ENCODE measurements around the gene CALCR.

Gene CALCR

DNA sequence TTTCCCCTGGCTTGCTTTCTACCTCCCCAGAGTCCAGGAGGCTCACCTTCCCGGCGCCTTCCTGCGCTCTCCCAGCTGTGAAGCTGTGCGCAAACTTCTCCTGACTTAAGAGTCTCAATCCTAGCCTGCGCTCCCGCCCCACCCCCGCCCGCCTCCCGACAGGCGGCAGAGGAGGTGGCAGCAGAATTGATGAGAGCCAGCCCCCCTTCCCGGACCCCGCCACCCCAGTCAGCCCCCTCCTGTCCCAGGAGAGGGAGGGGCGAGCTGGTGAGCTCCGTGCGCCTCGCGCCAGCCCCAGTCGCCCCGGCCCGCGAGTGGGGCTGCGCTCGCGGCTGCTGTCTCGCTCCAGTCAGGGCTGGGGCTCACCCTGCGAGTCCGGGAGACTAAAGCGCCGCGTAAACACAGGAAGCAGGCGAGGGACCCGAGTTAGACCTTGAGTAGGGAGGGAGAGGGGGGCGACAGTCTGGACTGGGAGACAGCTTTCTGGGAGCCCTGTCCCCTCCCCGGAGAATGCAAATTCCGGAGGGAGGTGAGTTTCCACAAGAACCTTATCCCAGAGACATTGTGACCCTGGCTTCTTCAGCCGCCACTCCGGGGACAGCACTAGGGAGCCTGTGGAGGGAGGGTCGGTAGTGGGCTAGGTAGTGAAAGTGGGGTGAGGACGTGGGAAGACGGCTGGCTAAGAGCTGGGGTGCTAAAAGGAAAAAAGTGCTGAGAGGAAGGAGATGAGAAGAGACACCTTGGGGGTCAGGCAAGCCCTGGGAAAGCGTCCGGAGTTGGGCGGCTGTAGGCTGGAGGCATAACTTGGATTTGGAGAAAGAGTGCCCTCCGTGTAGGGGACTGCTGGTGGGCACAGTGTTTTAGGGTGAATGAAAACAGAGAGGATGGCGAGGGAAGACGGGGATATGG is at the start of gene CALCR (continued):
- TF ChIP-seq ZNF121 (tag by site-specific recombination; IDR thresholded peaks at IDR 0.05) (no peak), ZNF521 (tag by site-specific recombination; IDR thresholded peaks at IDR 0.05) (no peak), ZNF214 (tag by site-specific recombination; IDR thresholded peaks at IDR 0.05; ENCODE audit: borderline replicate concordance) (no peak), ZNF175 (tag by site-specific recombination; IDR thresholded peaks at IDR 0.05) (no peak), PRDM1 (tag by site-specific recombination; IDR thresholded peaks at IDR 0.05) (0 out of 2 replicates have a peak, but pooled peaks have one; percentile 18), HOXA7 (CRISPR knock-in tag; IDR thresholded peaks at IDR 0.05; ENCODE audit: borderline replicate concordance) (no peak), ZNF391 (tag by site-specific recombination; IDR thresholded peaks at IDR 0.05; ENCODE audit: borderline replicate concordance, low read depth) (no peak), ZNF146 (tag by site-specific recombination; IDR thresholded peaks at IDR 0.05) (no peak), ZFP41 (tag by site-specific recombination; IDR thresholded peaks at IDR 0.05; ENCODE audit: borderline replicate concordance) (no peak), OSR2 (tag by site-specific recombination; IDR thresholded peaks at IDR 0.05) (no peak), ZNF114 (tag by site-specific recombination; IDR thresholded peaks at IDR 0.05) (no peak), ZNF585B (tag by site-specific recombination; IDR thresholded peaks at IDR 0.05) (no peak), ZNF776 (tag by site-specific recombination; IDR thresholded peaks at IDR 0.05; ENCODE audit: borderline replicate concordance) (no peak), ZNF274 (IDR thresholded peaks at IDR 0.05; ENCODE audit: low read length) (no peak), ZNF274 (tag by site-specific recombination; IDR thresholded peaks at IDR 0.05; ENCODE audit: borderline replicate concordance) (no peak), ZBTB20 (tag by site-specific recombination; IDR thresholded peaks at IDR 0.05) (no peak; the same call in 1 of the 2 replicates), ZXDB (tag by site-specific recombination; IDR thresholded peaks at IDR 0.05) (no peak), MEIS1 (CRISPR knock-in tag; IDR thresholded peaks at IDR 0.05; ENCODE audit: borderline replicate concordance) (no peak), TCF7L2 (IDR thresholded peaks at IDR 0.05; ENCODE audit: borderline replicate concordance, low read depth, low read length) (no peak), SCRT2 (tag by site-specific recombination; IDR thresholded peaks at IDR 0.05) (no peak)
- TF ChIP-seq, protein P1, sequence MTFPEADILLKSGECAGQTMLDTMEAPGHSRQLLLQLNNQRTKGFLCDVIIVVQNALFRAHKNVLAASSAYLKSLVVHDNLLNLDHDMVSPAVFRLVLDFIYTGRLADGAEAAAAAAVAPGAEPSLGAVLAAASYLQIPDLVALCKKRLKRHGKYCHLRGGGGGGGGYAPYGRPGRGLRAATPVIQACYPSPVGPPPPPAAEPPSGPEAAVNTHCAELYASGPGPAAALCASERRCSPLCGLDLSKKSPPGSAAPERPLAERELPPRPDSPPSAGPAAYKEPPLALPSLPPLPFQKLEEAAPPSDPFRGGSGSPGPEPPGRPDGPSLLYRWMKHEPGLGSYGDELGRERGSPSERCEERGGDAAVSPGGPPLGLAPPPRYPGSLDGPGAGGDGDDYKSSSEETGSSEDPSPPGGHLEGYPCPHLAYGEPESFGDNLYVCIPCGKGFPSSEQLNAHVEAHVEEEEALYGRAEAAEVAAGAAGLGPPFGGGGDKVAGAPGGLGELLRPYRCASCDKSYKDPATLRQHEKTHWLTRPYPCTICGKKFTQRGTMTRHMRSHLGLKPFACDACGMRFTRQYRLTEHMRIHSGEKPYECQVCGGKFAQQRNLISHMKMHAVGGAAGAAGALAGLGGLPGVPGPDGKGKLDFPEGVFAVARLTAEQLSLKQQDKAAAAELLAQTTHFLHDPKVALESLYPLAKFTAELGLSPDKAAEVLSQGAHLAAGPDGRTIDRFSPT (tag by site-specific recombination; IDR thresholded peaks at IDR 0.05) = no peak
- TF ChIP-seq, protein P2, sequence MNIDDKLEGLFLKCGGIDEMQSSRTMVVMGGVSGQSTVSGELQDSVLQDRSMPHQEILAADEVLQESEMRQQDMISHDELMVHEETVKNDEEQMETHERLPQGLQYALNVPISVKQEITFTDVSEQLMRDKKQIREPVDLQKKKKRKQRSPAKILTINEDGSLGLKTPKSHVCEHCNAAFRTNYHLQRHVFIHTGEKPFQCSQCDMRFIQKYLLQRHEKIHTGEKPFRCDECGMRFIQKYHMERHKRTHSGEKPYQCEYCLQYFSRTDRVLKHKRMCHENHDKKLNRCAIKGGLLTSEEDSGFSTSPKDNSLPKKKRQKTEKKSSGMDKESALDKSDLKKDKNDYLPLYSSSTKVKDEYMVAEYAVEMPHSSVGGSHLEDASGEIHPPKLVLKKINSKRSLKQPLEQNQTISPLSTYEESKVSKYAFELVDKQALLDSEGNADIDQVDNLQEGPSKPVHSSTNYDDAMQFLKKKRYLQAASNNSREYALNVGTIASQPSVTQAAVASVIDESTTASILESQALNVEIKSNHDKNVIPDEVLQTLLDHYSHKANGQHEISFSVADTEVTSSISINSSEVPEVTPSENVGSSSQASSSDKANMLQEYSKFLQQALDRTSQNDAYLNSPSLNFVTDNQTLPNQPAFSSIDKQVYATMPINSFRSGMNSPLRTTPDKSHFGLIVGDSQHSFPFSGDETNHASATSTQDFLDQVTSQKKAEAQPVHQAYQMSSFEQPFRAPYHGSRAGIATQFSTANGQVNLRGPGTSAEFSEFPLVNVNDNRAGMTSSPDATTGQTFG (tag by site-specific recombination; IDR thresholded peaks at IDR 0.05; ENCODE audit: borderline replicate concordance) = no peak
- TF ChIP-seq, protein P3, sequence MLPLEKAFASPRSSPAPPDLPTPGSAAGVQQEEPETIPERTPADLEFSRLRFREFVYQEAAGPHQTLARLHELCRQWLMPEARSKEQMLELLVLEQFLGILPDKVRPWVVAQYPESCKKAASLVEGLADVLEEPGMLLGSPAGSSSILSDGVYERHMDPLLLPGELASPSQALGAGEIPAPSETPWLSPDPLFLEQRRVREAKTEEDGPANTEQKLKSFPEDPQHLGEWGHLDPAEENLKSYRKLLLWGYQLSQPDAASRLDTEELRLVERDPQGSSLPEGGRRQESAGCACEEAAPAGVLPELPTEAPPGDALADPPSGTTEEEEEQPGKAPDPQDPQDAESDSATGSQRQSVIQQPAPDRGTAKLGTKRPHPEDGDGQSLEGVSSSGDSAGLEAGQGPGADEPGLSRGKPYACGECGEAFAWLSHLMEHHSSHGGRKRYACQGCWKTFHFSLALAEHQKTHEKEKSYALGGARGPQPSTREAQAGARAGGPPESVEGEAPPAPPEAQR (tag by site-specific recombination; IDR thresholded peaks at IDR 0.05) = no peak
- TF ChIP-seq, protein P4, sequence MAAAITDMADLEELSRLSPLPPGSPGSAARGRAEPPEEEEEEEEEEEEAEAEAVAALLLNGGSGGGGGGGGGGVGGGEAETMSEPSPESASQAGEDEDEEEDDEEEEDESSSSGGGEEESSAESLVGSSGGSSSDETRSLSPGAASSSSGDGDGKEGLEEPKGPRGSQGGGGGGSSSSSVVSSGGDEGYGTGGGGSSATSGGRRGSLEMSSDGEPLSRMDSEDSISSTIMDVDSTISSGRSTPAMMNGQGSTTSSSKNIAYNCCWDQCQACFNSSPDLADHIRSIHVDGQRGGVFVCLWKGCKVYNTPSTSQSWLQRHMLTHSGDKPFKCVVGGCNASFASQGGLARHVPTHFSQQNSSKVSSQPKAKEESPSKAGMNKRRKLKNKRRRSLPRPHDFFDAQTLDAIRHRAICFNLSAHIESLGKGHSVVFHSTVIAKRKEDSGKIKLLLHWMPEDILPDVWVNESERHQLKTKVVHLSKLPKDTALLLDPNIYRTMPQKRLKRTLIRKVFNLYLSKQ (tag by site-specific recombination; IDR thresholded peaks at IDR 0.05; ENCODE audit: borderline replicate concordance) = no peak
- TF ChIP-seq, protein P5, sequence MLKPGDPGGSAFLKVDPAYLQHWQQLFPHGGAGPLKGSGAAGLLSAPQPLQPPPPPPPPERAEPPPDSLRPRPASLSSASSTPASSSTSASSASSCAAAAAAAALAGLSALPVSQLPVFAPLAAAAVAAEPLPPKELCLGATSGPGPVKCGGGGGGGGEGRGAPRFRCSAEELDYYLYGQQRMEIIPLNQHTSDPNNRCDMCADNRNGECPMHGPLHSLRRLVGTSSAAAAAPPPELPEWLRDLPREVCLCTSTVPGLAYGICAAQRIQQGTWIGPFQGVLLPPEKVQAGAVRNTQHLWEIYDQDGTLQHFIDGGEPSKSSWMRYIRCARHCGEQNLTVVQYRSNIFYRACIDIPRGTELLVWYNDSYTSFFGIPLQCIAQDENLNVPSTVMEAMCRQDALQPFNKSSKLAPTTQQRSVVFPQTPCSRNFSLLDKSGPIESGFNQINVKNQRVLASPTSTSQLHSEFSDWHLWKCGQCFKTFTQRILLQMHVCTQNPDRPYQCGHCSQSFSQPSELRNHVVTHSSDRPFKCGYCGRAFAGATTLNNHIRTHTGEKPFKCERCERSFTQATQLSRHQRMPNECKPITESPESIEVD (tag by site-specific recombination; IDR thresholded peaks at IDR 0.05) = no peak
- TF ChIP-seq, protein P6, sequence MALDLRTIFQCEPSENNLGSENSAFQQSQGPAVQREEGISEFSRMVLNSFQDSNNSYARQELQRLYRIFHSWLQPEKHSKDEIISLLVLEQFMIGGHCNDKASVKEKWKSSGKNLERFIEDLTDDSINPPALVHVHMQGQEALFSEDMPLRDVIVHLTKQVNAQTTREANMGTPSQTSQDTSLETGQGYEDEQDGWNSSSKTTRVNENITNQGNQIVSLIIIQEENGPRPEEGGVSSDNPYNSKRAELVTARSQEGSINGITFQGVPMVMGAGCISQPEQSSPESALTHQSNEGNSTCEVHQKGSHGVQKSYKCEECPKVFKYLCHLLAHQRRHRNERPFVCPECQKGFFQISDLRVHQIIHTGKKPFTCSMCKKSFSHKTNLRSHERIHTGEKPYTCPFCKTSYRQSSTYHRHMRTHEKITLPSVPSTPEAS (tag by site-specific recombination; IDR thresholded peaks at IDR 0.05) = no peak
- TF ChIP-seq, protein P7, sequence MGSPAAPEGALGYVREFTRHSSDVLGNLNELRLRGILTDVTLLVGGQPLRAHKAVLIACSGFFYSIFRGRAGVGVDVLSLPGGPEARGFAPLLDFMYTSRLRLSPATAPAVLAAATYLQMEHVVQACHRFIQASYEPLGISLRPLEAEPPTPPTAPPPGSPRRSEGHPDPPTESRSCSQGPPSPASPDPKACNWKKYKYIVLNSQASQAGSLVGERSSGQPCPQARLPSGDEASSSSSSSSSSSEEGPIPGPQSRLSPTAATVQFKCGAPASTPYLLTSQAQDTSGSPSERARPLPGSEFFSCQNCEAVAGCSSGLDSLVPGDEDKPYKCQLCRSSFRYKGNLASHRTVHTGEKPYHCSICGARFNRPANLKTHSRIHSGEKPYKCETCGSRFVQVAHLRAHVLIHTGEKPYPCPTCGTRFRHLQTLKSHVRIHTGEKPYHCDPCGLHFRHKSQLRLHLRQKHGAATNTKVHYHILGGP (tag by site-specific recombination; IDR thresholded peaks at IDR 0.05) = no peak

All from HEK293 (cell line).